GM19372 (cell line): ENCODE results near the gene RBM12.
"Not testable (repeated sequence)": the region's sequence is repeated elsewhere in the genome, so short reads cannot be mapped to it uniquely, and the experiment has no call there.

Source experiments
- ATAC-seq: cut with Tn5 transposase; IDR thresholded peaks from one replicate; pipeline ENCODE4 v1.9.1; 2021; ENCODE audit warnings: mild to moderate bottlenecking, low read depth, moderate library complexity; ENCODE audit not compliant: unreplicated experiment

The RBM12 gene

GRCh38 chr20:35664466-35665206 lies at the start of gene RBM12, which contains the start of gene CPNE1:
Gene RBM12, minus strand, starts transcription at chr20:35664900. Its CDS starts 9,578 bp downstream, at chr20:35655322.
Gene CPNE1, minus strand, starts transcription at chr20:35664900. Its CDS starts 31,977 bp downstream, at chr20:35632923.
- peak; percentile 78 for ATAC-seq

GRCh38 chr20:35714127-35714526 lies 49.4 kb upstream of the RBM12 start:
- ATAC-seq: no peak

- ATAC-seq: not testable (repeated sequence)
Observed at GRCh38 chr20:35713120-35713519, 48.4 kb upstream of the RBM12 start.

- ATAC-seq: no peak
Observed at GRCh38 chr20:35711588-35712209, 47.0 kb upstream of the RBM12 start.

GRCh38 chr20:35710884-35711587 lies 46.3 kb upstream of the RBM12 start:
- no peak for ATAC-seq

GRCh38 chr20:35710039-35710438 lies 45.3 kb upstream of the RBM12 start:
- ATAC-seq: no peak

- no peak for ATAC-seq
Observed at GRCh38 chr20:35709259-35709658, 44.6 kb upstream of the RBM12 start.

- ATAC-seq: no peak
Observed at GRCh38 chr20:35708502-35708901, 43.8 kb upstream of the RBM12 start.

GRCh38 chr20:35706591-35707529 lies 42.2 kb upstream of the RBM12 start:
- ATAC-seq: not testable (repeated sequence)

GRCh38 chr20:35705894-35706293 lies 41.2 kb upstream of the RBM12 start:
- not testable (repeated sequence) for ATAC-seq

GRCh38 chr20:35704514-35705261 lies 40.0 kb upstream of the RBM12 start:
- no peak for ATAC-seq

GRCh38 chr20:35702824-35703695 lies 38.4 kb upstream of the RBM12 start:
- ATAC-seq: no peak

- ATAC-seq: no peak
Observed at GRCh38 chr20:35702051-35702823, 37.5 kb upstream of the RBM12 start.

- ATAC-seq: no peak
Observed at GRCh38 chr20:35700625-35701148, 36.0 kb upstream of the RBM12 start.

GRCh38 chr20:35699957-35700624 lies 35.4 kb upstream of the RBM12 start:
- no peak for ATAC-seq

GRCh38 chr20:35699127-35699956 lies 34.6 kb upstream of the RBM12 start, which contains the start of the genes NFS1 and ROMO1:
Gene NFS1, minus strand, starts transcription at chr20:35699352. Its CDS starts 64 bp downstream, at chr20:35699288.
Gene ROMO1, plus strand, starts transcription at chr20:35699405. Its CDS starts 228 bp downstream, at chr20:35699633.
- peak; percentile 80 for ATAC-seq
